HUES48 (cell line): Measurements from ENCODE around the gene TFF3.

Source experiments
- H3K27ac ChIP-seq: one replicate; pipeline ENCODE4 v1.7.0; 2013; ENCODE audit warnings: low read depth, low read length, inconsistent platforms
- H3K27me3 ChIP-seq: 2 replicates; pipeline ENCODE4 v1.6.1; 2013; ENCODE audit warnings: mild to moderate bottlenecking, low read length; ENCODE audit not compliant: control insufficient read depth, insufficient read depth
- H3K36me3 ChIP-seq: 2 replicates; pipeline ENCODE4 v1.6.1; 2013; ENCODE audit warnings: low read length; ENCODE audit not compliant: control insufficient read depth, insufficient read depth
- H3K4me1 ChIP-seq: 2 replicates; pipeline ENCODE4 v1.6.1; 2013; ENCODE audit warnings: mild to moderate bottlenecking, low read length; ENCODE audit not compliant: control insufficient read depth, insufficient read depth
- H3K4me3 ChIP-seq: 2 replicates; pipeline ENCODE4 v1.5.1; 2013; ENCODE audit warnings: mild to moderate bottlenecking, low read depth, low read length
- H3K9ac ChIP-seq: 2 replicates; pipeline ENCODE4 v1.6.1; 2013; ENCODE audit warnings: mild to moderate bottlenecking, low read depth, low read length, moderate library complexity
- H3K9me3 ChIP-seq: 2 replicates; pipeline ENCODE4 v1.6.1; 2013; ENCODE audit warnings: low read length; ENCODE audit not compliant: control insufficient read depth, insufficient read depth

The TFF3 gene

GRCh38 chr21:42319851-42320572 lies 4.8 kb upstream of the TFF3 start:
- Histone ChIP-seq H3K9me3 (no peaks in the 10 kb centered on the region), H3K4me3 (no peak overlapping the region), H3K27ac (no peak overlapping the region), H3K36me3 (no peaks in the 10 kb centered on the region), H3K9ac (no peak overlapping the region), H3K27me3 (no peaks in the 10 kb centered on the region), H3K4me1 (peaks cover 17% of the 10 kb centered on the region; the same call in 1 of the 2 replicates)

GRCh38 chr21:42319376-42319775 lies 4.2 kb upstream of the TFF3 start:
- Histone ChIP-seq H3K36me3 (no peaks in the 10 kb centered on the region), H3K4me3 (no peak overlapping the region), H3K27ac (no peak overlapping the region), H3K4me1 (peaks cover 17% of the 10 kb centered on the region; the same call in 1 of the 2 replicates), H3K9ac (no peak overlapping the region), H3K9me3 (no peaks in the 10 kb centered on the region), H3K27me3 (no peaks in the 10 kb centered on the region)

GRCh38 chr21:42317826-42318746 lies 2.9 kb upstream of the TFF3 start:
- Histone ChIP-seq H3K9me3 (no peaks in the 10 kb centered on the region), H3K4me1 (peaks cover 27% of the 10 kb centered on the region), H3K27ac (no peak overlapping the region), H3K27me3 (no peaks in the 10 kb centered on the region), H3K9ac (no peak overlapping the region), H3K4me3 (no peak overlapping the region), H3K36me3 (no peaks in the 10 kb centered on the region)

GRCh38 chr21:42317341-42317741 lies 2.1 kb upstream of the TFF3 start:
- peaks cover 28% of the 10 kb centered on the region for H3K4me1 ChIP-seq

GRCh38 chr21:42316891-42317290 lies 1.7 kb upstream of the TFF3 start:
- Histone ChIP-seq H3K4me1 (peaks cover 28% of the 10 kb centered on the region), H3K4me3 (no peak overlapping the region), H3K36me3 (no peaks in the 10 kb centered on the region), H3K9ac (no peak overlapping the region), H3K27me3 (no peaks in the 10 kb centered on the region), H3K9me3 (no peaks in the 10 kb centered on the region), H3K27ac (no peak overlapping the region)

More at GRCh38 chr21:42317341-42317741, 2.1 kb upstream of the TFF3 start:
- Histone ChIP-seq H3K36me3 (no peaks in the 10 kb centered on the region), H3K27ac (no peak overlapping the region), H3K27me3 (no peaks in the 10 kb centered on the region), H3K9ac (no peak overlapping the region), H3K4me3 (no peak overlapping the region), H3K9me3 (no peaks in the 10 kb centered on the region)

- no peak overlapping the region for H3K4me3 ChIP-seq
- H3K27ac ChIP-seq = no peak overlapping the region
- peaks cover 28% of the 10 kb centered on the region for H3K4me1 ChIP-seq
- no peaks in the 10 kb centered on the region for H3K36me3 ChIP-seq
- no peak overlapping the region for H3K9ac ChIP-seq
- no peaks in the 10 kb centered on the region for H3K9me3 ChIP-seq
- no peaks in the 10 kb centered on the region for H3K27me3 ChIP-seq
These were observed 453 bp downstream of the TFF3 start for GRCh38 chr21:42314616-42315295.

- no peaks in the 10 kb centered on the region for H3K27me3 ChIP-seq
- H3K4me3 ChIP-seq = no peak overlapping the region
- H3K4me1 ChIP-seq = peaks cover 32% of the 10 kb centered on the region
- H3K27ac ChIP-seq = no peak overlapping the region
- H3K9ac ChIP-seq = no peak overlapping the region
- H3K9me3 ChIP-seq = no peaks in the 10 kb centered on the region
- H3K36me3 ChIP-seq = no peaks in the 10 kb centered on the region
These were observed 1.7 kb downstream of the TFF3 start for GRCh38 chr21:42313501-42313969.

- H3K4me3 ChIP-seq = no peak overlapping the region
- no peak overlapping the region for H3K27ac ChIP-seq
- peaks cover 27% of the 10 kb centered on the region for H3K4me1 ChIP-seq
- H3K27me3 ChIP-seq = no peaks in the 10 kb centered on the region
- no peaks in the 10 kb centered on the region for H3K36me3 ChIP-seq
- H3K9ac ChIP-seq = no peak overlapping the region
- no peaks in the 10 kb centered on the region for H3K9me3 ChIP-seq
These were observed 2.5 kb downstream of the TFF3 start for GRCh38 chr21:42312626-42313104.

- H3K9ac ChIP-seq = no peak overlapping the region
- H3K9me3 ChIP-seq = no peaks in the 10 kb centered on the region
- no peak overlapping the region for H3K4me3 ChIP-seq
- H3K4me1 ChIP-seq = peaks cover 21% of the 10 kb centered on the region
- no peaks in the 10 kb centered on the region for H3K27me3 ChIP-seq
- H3K27ac ChIP-seq = no peak overlapping the region
- H3K36me3 ChIP-seq = no peaks in the 10 kb centered on the region
These were observed 3.2 kb downstream of the TFF3 start for GRCh38 chr21:42311816-42312625.

- no peaks in the 10 kb centered on the region for H3K36me3 ChIP-seq
- H3K4me1 ChIP-seq = peaks cover 15% of the 10 kb centered on the region
- H3K9me3 ChIP-seq = no peaks in the 10 kb centered on the region
- no peak overlapping the region for H3K9ac ChIP-seq
- no peak overlapping the region for H3K27ac ChIP-seq
- no peak overlapping the region for H3K4me3 ChIP-seq
- no peaks in the 10 kb centered on the region for H3K27me3 ChIP-seq
These were observed 4.0 kb downstream of the TFF3 start for GRCh38 chr21:42311160-42311559.
